Astrocyte (in vitro differentiated cells and primary cell): ENCODE data around the gene PLPPR3. TPM values are rescaled to one million over a fixed set of nuclear protein-coding genes. Genes with fewer than 3 reads are reported as not detected.

Experiments
- DNase-seq: peaks from one replicate; pipeline ENCODE4 v3.0.0-alpha.2; 2010; ENCODE audit warnings: low read depth
- FAIRE-seq: peaks from 2 replicates; lab custom pipeline; 2011; peaks lifted over from hg19 to GRCh38; lab: Jason Lieb, UNC
- H2AFZ ChIP-seq: 2 replicates; pipeline ENCODE4 v1.6.0; 2012; ENCODE audit warnings: low read depth, low read length, inconsistent platforms
- H3K27ac ChIP-seq: 2 replicates; pipeline ENCODE4 v1.5.1; 2011; ENCODE audit warnings: low read depth, low read length, inconsistent platforms
- H3K27me3 ChIP-seq: 2 replicates; pipeline ENCODE4 v1.6.0; 2011; ENCODE audit warnings: low read length, inconsistent platforms; ENCODE audit not compliant: insufficient read depth
- H3K36me3 ChIP-seq: 2 replicates; pipeline ENCODE4 v1.5.1; 2011; ENCODE audit warnings: low read length, inconsistent platforms; ENCODE audit not compliant: insufficient read depth
- H3K4me1 ChIP-seq: 2 replicates; pipeline ENCODE4 v1.5.1; 2011; ENCODE audit warnings: low read length, inconsistent platforms; ENCODE audit not compliant: insufficient read depth
- H3K4me2 ChIP-seq: 2 replicates; pipeline ENCODE4 v1.6.0; 2012; ENCODE audit warnings: low read length, inconsistent platforms
- H3K4me3 ChIP-seq: 2 replicates; pipeline ENCODE4 v1.5.1; 2011; ENCODE audit warnings: low read depth, mild to moderate bottlenecking, low read length, inconsistent platforms; ENCODE audit not compliant: insufficient read depth
- H3K79me2 ChIP-seq: 2 replicates; pipeline ENCODE4 v1.6.0; 2012; ENCODE audit warnings: mild to moderate bottlenecking, low read length, inconsistent platforms; ENCODE audit not compliant: insufficient read depth
- H3K9ac ChIP-seq: 2 replicates; pipeline ENCODE4 v1.6.0; 2012; ENCODE audit warnings: mild to moderate bottlenecking, low read length, inconsistent platforms
- H3K9me3 ChIP-seq: 2 replicates; pipeline ENCODE4 v1.5.1; 2012; ENCODE audit warnings: low read depth, mild to moderate bottlenecking, low read length, inconsistent platforms; ENCODE audit not compliant: insufficient read depth
- H4K20me1 ChIP-seq: 2 replicates; pipeline ENCODE4 v1.6.0; 2012; ENCODE audit warnings: low read length, inconsistent platforms; ENCODE audit not compliant: insufficient read depth
- H3K27ac Mint-ChIP-seq: one replicate; pipeline ENCODE4 v1.8.0; 2021; ENCODE audit warnings: mild to moderate bottlenecking, mixed read lengths; ENCODE audit not compliant: unreplicated experiment
- H3K27me3 Mint-ChIP-seq: one replicate; pipeline ENCODE4 v1.8.0; 2021; ENCODE audit warnings: low read depth, mixed read lengths; ENCODE audit not compliant: unreplicated experiment
- H3K36me3 Mint-ChIP-seq: one replicate; pipeline ENCODE4 v1.8.0; 2021; ENCODE audit warnings: low read depth, mixed read lengths; ENCODE audit not compliant: unreplicated experiment
- H3K4me1 Mint-ChIP-seq: one replicate; pipeline ENCODE4 v1.8.0; 2021; ENCODE audit warnings: low read depth, mixed read lengths; ENCODE audit not compliant: unreplicated experiment
- H3K4me3 Mint-ChIP-seq: one replicate; pipeline ENCODE4 v1.8.0; 2021; ENCODE audit warnings: mild to moderate bottlenecking, moderate library complexity, mixed read lengths; ENCODE audit not compliant: unreplicated experiment
- H3K9me3 Mint-ChIP-seq: one replicate; pipeline ENCODE4 v1.8.0; 2021; ENCODE audit warnings: mild to moderate bottlenecking, mixed read lengths; ENCODE audit not compliant: unreplicated experiment
- EZH2 ChIP-seq: IDR thresholded peaks from 2 replicates; pipeline ENCODE4 v1.6.1; 2012; ENCODE audit warnings: mild to moderate bottlenecking, low read length, inconsistent platforms; ENCODE audit not compliant: insufficient read depth
- total RNA-seq: library from RNA; stranded (reverse); gene quantifications from 2 replicates; pipeline ENCODE4 v1.2.1, GENCODE V29; 2021
- TF ChIP-seq, protein P1 (sequence below): IDR thresholded peaks from 2 replicates; pipeline ENCODE4 v1.5.1; 2011; ENCODE audit warnings: low read depth, mild to moderate bottlenecking, inconsistent platforms, low read length, moderate library complexity; ENCODE audit not compliant: insufficient read depth

Gene PLPPR3
- total RNA-seq, 1 donor from 2014 or later, result 36.5 TPM

DNA sequence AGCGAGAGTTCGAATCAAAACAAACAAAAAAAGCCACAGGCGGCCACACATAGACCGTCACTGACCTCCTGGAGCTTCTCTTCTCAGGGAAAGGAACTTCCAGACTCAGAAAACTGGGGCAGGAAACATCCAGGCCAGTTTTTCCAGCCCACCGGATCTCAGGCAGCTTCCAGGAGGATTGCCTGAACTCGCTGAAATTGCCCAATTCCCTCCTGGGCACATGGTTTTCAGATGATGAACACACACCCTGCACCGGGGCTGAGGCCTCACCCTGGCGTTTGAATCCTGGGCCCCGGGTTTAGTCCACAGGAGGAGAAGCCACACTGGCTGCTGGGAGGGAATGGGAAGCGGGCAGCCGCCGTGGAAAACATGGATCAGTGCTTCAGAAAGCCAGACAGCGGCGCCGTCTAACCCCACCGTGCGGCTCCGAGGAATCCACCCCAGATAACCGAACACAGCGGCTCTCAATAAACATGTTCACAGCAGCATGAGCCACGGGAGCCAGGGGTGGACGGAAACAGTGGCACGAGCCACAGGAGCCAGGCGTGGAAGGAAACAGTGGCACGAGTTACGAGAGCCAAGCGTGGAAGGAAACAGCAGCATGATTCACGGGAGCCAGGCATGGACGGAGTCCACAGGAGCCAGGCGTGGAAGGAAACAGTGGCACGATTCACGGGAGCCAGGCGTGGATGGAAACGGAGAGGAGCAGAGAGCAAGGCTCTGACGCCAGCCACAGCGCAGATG, 42.7 kb downstream of the PLPPR3 start:
- Mint-ChIP-seq H3K27ac (no peak overlapping the region), H3K27me3 (no peaks in the 10 kb centered on the region), H3K9me3 (no peaks in the 10 kb centered on the region), H3K4me3 (no peak overlapping the region), H3K36me3 (no peaks in the 10 kb centered on the region), H3K4me1 (peaks cover 6% of the 10 kb centered on the region)
- peak overlapping the region; percentile 62 for H2AFZ ChIP-seq
- H3K79me2 ChIP-seq, result no peaks in the 10 kb centered on the region
- no peaks in the 10 kb centered on the region for H3K9me3 ChIP-seq
- H3K4me3 ChIP-seq, result no peak overlapping the region
- H3K9ac ChIP-seq, result peak overlapping the region; percentile 50
- H4K20me1 ChIP-seq, result no peaks in the 10 kb centered on the region
- H3K4me2 ChIP-seq, result peak overlapping the region; percentile 48
- peaks cover 14% of the 10 kb centered on the region for H3K4me1 ChIP-seq
- TF ChIP-seq EZH2, result no peak
- TF ChIP-seq, protein P1, sequence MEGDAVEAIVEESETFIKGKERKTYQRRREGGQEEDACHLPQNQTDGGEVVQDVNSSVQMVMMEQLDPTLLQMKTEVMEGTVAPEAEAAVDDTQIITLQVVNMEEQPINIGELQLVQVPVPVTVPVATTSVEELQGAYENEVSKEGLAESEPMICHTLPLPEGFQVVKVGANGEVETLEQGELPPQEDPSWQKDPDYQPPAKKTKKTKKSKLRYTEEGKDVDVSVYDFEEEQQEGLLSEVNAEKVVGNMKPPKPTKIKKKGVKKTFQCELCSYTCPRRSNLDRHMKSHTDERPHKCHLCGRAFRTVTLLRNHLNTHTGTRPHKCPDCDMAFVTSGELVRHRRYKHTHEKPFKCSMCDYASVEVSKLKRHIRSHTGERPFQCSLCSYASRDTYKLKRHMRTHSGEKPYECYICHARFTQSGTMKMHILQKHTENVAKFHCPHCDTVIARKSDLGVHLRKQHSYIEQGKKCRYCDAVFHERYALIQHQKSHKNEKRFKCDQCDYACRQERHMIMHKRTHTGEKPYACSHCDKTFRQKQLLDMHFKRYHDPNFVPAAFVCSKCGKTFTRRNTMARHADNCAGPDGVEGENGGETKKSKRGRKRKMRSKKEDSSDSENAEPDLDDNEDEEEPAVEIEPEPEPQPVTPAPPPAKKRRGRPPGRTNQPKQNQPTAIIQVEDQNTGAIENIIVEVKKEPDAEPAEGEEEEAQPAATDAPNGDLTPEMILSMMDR, result no peak
- H3K36me3 ChIP-seq, result no peaks in the 10 kb centered on the region
- no peak for FAIRE-seq
- H3K27ac ChIP-seq, result peak overlapping the region; percentile 26
- H3K27me3 ChIP-seq, result no peaks in the 10 kb centered on the region
- peak; percentile 85 for DNase-seq

DNA sequence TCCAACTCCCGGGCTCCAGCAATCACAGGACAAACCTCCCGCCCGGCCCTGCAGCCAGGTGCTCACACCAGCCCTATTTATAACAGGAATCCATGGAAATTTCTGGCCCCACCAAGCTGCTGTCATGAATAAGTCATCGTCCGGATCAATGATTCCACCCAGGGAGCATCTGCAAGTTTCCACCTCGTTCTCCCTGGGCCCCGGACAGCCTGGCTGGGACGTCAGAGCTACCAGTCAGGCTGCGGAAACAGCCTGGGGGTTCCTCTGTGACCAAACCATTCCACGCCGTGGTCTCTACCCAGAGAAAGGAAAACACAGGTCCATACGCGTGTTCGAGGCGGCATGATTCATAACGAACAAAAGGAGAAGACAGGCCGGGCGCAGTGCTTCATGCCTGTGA, 45.2 kb downstream of the PLPPR3 start:
- no peak overlapping the region for H3K9ac ChIP-seq
- no peaks in the 10 kb centered on the region for H3K9me3 ChIP-seq
- no peaks in the 10 kb centered on the region for H3K36me3 ChIP-seq
- H3K4me3 Mint-ChIP-seq, result no peak overlapping the region
- no peak overlapping the region for H2AFZ ChIP-seq
- no peak overlapping the region for H3K4me2 ChIP-seq
- no peak for TF ChIP-seq EZH2
- TF ChIP-seq, protein P1, result no peak
- H3K27me3 ChIP-seq, result no peaks in the 10 kb centered on the region
- H3K9me3 Mint-ChIP-seq, result no peaks in the 10 kb centered on the region
- no peaks in the 10 kb centered on the region for H3K4me1 ChIP-seq
- H3K27ac Mint-ChIP-seq, result peak overlapping the region; percentile 26
- DNase-seq (no peak), FAIRE-seq (no peak)
- H3K4me3 ChIP-seq, result no peak overlapping the region
- H4K20me1 ChIP-seq, result no peaks in the 10 kb centered on the region
- H3K27ac ChIP-seq, result no peak overlapping the region
- H3K36me3 Mint-ChIP-seq, result no peaks in the 10 kb centered on the region
- no peaks in the 10 kb centered on the region for H3K4me1 Mint-ChIP-seq
- H3K27me3 Mint-ChIP-seq, result no peaks in the 10 kb centered on the region
- no peaks in the 10 kb centered on the region for H3K79me2 ChIP-seq
